ENCODE data around the gene TFCP2. TPM values are rescaled to one million over a fixed set of nuclear protein-coding genes. Genes with fewer than 3 reads are reported as not detected.

The TFCP2 gene
- total RNA-seq, 2 donors from 2014 or later, result 8.6 to 9.6 TPM

DNA sequence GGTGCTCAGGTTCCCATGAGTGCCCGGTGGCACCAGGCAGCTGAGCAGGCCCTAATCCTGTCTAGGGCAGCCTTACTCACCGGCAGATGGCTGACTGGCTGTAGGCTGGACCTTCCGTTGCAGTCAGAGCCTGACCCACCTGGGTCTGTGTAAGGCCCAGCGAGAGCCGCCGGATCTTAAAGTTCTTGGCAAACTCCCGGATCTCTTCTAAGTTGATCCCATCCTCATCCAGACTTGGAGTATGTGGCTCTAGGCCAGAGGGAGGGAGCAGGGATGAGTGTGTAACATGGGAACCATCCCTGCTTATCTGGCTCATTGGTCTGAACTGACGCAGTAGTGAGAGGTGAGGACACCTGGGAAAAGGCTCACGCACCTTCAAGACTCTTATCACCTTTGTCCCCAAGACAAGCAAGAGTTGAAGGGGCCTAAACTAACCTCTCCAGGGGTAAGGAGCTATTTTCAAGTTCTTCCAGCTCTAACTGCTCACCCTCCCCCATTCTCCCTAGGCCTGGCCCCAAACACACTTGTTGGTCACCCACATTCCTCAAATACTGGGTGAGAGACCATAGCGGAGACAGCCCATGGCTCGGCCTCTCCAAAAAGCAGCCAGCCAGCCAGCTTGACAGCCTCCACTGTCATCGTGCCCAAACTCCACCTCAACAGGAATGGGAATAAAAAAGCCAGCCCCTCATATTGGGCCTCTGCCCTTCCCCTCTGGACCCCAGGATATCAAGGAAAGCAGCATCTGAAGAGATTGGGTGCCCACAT is 18.8 kb upstream of the TFCP2 start:
- H3K4me1 ChIP-seq, result peaks cover 0 to 4% of the 10 kb centered on the region in 2 donors
- no peaks in the 10 kb centered on the region for H3K27me3 ChIP-seq
- H3K4me3 ChIP-seq, result no peak overlapping the region
- peaks cover 12% of the 10 kb centered on the region for H3K36me3 ChIP-seq
- H3K9me3 ChIP-seq, result no peaks in the 10 kb centered on the region
- no peak for DNase-seq (ENCODE audit: low spot score)
- TF ChIP-seq, protein P1, sequence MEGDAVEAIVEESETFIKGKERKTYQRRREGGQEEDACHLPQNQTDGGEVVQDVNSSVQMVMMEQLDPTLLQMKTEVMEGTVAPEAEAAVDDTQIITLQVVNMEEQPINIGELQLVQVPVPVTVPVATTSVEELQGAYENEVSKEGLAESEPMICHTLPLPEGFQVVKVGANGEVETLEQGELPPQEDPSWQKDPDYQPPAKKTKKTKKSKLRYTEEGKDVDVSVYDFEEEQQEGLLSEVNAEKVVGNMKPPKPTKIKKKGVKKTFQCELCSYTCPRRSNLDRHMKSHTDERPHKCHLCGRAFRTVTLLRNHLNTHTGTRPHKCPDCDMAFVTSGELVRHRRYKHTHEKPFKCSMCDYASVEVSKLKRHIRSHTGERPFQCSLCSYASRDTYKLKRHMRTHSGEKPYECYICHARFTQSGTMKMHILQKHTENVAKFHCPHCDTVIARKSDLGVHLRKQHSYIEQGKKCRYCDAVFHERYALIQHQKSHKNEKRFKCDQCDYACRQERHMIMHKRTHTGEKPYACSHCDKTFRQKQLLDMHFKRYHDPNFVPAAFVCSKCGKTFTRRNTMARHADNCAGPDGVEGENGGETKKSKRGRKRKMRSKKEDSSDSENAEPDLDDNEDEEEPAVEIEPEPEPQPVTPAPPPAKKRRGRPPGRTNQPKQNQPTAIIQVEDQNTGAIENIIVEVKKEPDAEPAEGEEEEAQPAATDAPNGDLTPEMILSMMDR (IDR thresholded peaks at IDR 0.05), result no peak
- no peak overlapping the region for H3K27ac ChIP-seq

DNA sequence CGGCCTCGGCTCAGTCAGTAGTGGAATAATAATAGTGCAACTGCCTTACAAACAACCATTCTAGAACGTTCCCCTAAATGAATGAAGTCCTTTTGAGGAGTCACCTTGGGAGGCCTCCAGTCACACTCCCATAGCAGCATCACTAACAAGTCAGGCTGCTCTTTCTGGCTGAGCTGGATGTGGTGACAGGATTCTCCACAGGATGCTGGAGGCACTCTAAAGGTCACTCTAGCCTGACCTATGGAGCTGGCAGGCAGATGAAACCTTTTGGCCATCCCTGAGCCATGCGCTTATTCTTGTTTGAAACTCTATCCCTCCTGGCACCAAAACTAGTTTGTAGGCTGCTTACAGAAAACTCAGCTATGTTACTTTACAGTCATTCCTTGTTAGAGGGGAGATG is 17.9 kb upstream of the TFCP2 start:
- Histone ChIP-seq H3K4me1 (no peaks in the 10 kb centered on the region), H3K27me3 (no peaks in the 10 kb centered on the region), H3K27ac (no peak overlapping the region), H3K36me3 (peaks cover 12% of the 10 kb centered on the region), H3K4me3 (no peak overlapping the region), H3K9me3 (no peaks in the 10 kb centered on the region)
- DNase-seq (ENCODE audit: low spot score), result no peak
- TF ChIP-seq, protein P1 (IDR thresholded peaks at IDR 0.05), result no peak

DNA sequence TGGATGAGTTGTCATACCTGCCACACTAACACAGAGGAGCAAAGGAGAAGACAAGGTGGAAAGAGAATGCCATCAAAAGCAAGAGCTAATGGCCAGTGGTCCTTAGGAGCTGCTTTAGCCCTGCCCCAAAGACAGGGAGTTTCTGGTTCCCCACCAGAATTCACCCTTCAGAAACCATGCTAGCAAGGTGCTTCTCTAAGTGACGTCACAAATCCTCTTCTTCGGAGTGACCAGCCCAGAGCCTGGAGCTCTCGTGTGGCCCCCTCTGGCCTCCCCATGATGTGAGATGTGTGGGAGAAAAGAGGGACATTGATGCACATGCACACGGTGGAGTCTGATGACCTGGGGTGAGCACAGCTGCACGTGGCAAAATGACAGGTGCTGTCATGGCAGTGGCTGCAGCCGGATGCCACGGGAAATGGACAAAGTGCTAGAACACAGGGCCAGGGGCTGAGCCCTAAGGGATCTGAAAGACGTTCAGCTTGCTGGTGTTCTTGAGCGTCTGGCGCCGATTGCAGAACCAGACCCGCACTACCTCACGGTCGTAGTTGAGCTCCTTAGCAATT is 16.9 kb upstream of the TFCP2 start:
- no peak overlapping the region for H3K4me3 ChIP-seq
- peaks cover 12% of the 10 kb centered on the region for H3K36me3 ChIP-seq
- no peaks in the 10 kb centered on the region for H3K9me3 ChIP-seq
- H3K27me3 ChIP-seq, result no peaks in the 10 kb centered on the region
- no peak overlapping the region for H3K27ac ChIP-seq
- no peaks in the 10 kb centered on the region for H3K4me1 ChIP-seq
- no peak for DNase-seq (ENCODE audit: low spot score)
- TF ChIP-seq, protein P1 (IDR thresholded peaks at IDR 0.05), result no peak

DNA sequence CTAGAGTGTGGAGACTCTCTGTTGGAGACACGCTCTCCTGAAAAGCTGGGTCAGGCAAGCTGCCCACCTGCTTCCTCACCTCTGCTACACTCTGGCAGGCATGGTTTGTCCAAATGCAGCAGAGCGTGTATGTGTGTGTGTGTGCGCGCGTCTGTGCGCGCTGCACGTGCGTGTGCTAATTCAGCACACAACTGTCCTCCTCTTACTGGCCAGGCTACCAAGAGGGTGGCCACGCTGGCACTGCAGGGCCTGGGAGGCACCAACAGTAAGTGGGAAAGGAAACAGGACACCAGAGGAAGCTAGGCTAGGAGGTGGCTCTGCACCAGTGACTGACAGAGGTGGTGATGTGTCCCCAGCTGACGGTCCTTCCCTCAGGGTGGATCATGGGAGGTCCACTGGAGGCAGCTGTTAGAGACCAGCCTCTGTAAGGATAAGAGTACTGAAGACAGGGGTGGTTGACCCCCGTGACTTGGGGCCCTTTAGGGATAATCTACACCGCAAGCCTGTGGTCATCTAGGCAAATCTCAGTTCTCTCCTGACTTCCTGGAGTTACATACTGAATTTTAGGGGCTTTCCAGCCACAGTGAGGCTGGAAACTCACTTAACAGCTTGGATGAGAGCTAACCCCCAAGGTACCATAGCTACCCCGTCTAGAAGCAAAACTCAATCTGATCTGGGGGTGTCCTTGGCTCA is 15.6 kb upstream of the TFCP2 start:
- TF ChIP-seq, protein P1 (IDR thresholded peaks at IDR 0.05), result no peak
- peaks cover 12% of the 10 kb centered on the region for H3K36me3 ChIP-seq

DNA sequence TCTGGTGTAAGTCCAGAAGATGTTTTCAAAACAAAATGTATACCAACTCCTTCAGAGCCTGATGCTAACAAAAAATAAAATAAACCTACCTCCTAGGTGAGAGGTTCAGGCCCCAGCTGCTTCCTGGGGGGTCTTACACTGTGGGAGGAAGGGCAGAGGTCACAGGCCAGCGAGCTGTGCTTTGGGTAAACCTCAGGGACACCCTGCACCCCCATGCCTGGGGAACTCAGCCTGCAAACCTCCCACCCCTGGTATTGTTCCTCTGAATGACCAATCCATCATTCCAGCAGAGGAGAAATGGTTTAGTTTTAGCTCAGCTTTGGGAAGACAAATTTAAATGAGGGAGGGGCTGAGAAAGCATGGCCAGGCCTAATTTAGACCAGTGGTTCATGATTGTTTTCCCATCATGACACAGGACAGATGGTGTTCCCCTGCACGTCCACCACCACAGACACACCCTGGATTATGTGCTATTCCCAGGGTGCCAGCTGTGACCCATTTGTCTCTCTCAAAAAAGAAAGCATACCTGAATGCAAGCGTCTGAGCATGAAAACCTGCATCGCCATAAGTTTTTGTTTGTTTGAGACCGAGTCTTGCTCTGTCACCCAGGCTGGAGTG is 14.5 kb upstream of the TFCP2 start:
- no peak overlapping the region for H3K4me3 ChIP-seq
- H3K36me3 ChIP-seq, result peaks cover 8% of the 10 kb centered on the region
- no peaks in the 10 kb centered on the region for H3K9me3 ChIP-seq
- H3K27ac ChIP-seq, result no peak overlapping the region
- no peaks in the 10 kb centered on the region for H3K4me1 ChIP-seq
- TF ChIP-seq, protein P1 (IDR thresholded peaks at IDR 0.05), result no peak
- no peak for DNase-seq (ENCODE audit: low spot score)
- no peaks in the 10 kb centered on the region for H3K27me3 ChIP-seq

More for the DNA sequence above, 15.6 kb upstream of the TFCP2 start:
- H3K4me3 ChIP-seq, result no peak overlapping the region
- H3K9me3 ChIP-seq, result no peaks in the 10 kb centered on the region
- H3K27ac ChIP-seq, result no peak overlapping the region
- no peaks in the 10 kb centered on the region for H3K4me1 ChIP-seq
- DNase-seq (ENCODE audit: low spot score), result no peak
- no peaks in the 10 kb centered on the region for H3K27me3 ChIP-seq
